Measurements from ENCODE around the gene GSTM3.
"Not testable (repeated sequence)": the region's sequence is repeated elsewhere in the genome, so short reads cannot be mapped to it uniquely, and the experiment has no call there.

DNA sequence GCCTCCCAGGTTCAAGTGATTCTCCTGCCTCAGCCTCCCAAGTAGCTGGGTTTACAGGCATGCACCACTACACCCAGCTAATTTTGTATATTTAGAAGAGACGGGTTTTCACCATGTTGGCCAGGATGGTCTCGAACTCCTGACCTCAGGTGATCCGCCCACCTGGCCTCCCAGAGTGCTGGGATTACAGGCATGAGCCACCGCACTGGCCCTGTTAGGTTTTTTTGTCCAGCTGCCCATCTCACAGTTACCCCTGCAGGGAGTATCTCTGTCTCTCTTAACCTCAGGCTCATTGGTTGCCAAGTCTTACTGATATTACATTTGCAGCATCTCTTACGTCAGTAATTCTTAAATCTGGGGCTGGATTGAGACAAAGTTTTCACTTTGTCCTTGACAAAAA lies 15.5 kb upstream of the GSTM3 start:
- TF ChIP-seq EZH2 (optimal IDR thresholded peaks at IDR 0.05; ENCODE audit: low read depth, low read length); EZH2phosphoT487 (IDR thresholded peaks at IDR 0.05; ENCODE audit: low read length): not testable (repeated sequence)
- TF ChIP-seq, protein P1, sequence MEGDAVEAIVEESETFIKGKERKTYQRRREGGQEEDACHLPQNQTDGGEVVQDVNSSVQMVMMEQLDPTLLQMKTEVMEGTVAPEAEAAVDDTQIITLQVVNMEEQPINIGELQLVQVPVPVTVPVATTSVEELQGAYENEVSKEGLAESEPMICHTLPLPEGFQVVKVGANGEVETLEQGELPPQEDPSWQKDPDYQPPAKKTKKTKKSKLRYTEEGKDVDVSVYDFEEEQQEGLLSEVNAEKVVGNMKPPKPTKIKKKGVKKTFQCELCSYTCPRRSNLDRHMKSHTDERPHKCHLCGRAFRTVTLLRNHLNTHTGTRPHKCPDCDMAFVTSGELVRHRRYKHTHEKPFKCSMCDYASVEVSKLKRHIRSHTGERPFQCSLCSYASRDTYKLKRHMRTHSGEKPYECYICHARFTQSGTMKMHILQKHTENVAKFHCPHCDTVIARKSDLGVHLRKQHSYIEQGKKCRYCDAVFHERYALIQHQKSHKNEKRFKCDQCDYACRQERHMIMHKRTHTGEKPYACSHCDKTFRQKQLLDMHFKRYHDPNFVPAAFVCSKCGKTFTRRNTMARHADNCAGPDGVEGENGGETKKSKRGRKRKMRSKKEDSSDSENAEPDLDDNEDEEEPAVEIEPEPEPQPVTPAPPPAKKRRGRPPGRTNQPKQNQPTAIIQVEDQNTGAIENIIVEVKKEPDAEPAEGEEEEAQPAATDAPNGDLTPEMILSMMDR (IDR thresholded peaks at IDR 0.05; ENCODE audit: low read length) = not testable (repeated sequence)

Measured in MM.1S (cell line).